Measurements from ENCODE around the gene CASZ1.

Gene CASZ1

DNA sequence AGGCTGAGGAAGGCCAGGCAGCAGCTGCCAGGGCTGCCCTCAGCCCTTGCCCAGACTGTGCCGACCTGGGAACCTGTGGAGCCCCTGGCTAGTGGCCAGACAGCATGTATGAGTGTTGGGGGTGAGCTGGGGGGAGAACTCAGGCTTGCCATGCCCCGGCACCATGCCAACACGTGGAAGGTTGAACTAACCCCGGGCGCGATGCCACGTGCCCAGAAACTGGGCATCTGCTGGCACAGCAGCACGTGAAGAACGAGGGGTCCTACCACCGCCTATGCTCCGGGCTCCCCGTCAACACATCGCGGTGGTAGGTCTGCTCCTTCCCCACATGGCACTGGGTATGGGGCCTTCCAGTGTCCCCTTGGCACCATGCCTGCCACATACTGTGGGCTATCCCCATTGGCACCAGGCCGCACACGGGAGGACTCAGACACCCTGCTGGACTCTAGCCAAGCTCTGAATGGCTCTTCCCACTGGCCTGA, 68.7 kb downstream of the CASZ1 start:
- H3K4me1 ChIP-seq (ENCODE audit: control insufficient read depth, low read depth, low read length): peaks cover 5% of the 10 kb centered on the region
- H3K36me3 ChIP-seq (ENCODE audit: control insufficient read depth, low read depth, low read length): no peaks in the 10 kb centered on the region
- no peak overlapping the region for H3K9ac ChIP-seq (ENCODE audit: low read length)
- no peak overlapping the region for H3K27ac ChIP-seq (ENCODE audit: low read length)
- no peaks in the 10 kb centered on the region for H3K9me3 ChIP-seq (ENCODE audit: control insufficient read depth, low read depth, low read length)
- H3K4me3 ChIP-seq (ENCODE audit: low read length): no peak overlapping the region
- no peaks in the 10 kb centered on the region for H3K27me3 ChIP-seq (ENCODE audit: control insufficient read depth, insufficient read depth, low read length)

DNA sequence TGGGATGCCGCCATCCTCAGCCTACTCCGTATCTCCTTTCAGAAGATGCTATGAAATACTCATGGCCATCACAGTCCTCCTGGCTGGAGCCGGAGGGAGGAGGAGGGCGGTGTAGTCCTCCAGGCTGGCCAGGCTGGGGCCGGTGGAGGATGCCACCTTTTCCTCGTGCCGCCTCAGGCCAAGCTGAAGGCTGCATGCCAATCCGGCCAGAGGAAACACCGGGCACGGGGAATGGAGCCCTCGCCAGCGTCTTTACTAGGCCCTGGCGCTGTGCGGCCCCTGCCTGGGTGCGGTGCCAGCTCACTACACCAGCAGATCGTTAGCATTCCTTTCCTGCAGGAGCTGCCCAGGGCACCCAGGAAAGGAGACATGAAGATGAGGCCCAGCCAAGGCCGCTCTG, 70.1 kb downstream of the CASZ1 start:
- Histone ChIP-seq H3K9me3 (ENCODE audit: control insufficient read depth, low read depth, low read length) (no peaks in the 10 kb centered on the region), H3K4me3 (ENCODE audit: low read length) (no peak overlapping the region), H3K9ac (ENCODE audit: low read length) (no peak overlapping the region), H3K4me1 (ENCODE audit: control insufficient read depth, low read depth, low read length) (peaks cover 7% of the 10 kb centered on the region), H3K27me3 (ENCODE audit: control insufficient read depth, insufficient read depth, low read length) (no peaks in the 10 kb centered on the region), H3K27ac (ENCODE audit: low read length) (no peak overlapping the region), H3K36me3 (ENCODE audit: control insufficient read depth, low read depth, low read length) (no peaks in the 10 kb centered on the region)

DNA sequence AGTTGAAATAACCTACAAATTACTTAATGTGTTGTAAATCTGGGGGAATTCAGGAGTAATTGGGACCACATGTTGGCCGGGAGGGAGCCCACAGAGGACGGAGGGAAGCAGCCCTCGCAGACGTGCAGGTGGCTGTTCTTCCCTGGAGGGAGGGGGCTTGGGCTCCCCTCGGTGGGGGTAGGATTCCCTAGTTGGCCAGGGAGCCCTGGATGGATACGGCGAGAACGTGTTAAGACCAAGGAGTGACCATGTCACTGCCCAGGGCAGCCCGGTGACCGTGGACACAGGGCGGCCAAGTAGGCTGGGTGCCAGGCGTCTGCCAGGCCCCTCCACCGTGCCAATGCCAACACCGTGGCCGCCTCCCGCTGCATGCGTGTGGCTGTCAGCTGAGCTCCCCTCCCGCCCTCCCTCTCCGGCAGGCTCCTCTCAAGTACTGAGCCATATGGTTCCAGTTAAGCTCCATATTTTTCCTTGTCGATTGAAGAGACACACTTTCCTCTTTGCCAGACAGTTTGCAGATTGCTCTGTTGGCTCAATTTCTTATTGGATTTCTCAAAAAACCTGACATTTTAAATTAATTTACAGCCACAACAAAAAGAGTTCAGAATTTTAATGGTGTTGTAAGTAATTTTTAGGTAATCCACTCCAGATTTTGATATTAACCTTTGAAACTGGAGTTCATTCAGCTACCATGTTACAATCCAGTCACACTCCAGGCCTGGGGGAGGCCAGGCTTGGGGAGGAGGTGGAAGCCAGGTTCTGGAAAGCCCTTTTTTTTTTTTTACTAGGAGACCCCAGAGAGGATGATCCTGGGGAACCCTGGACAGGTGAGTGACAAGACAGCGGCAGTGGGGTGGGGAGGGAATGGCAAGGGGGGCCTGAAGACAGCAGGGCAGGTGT, 71.2 kb downstream of the CASZ1 start:
- H3K27ac ChIP-seq (ENCODE audit: low read length): no peak overlapping the region
- H3K4me3 ChIP-seq (ENCODE audit: low read length): no peak overlapping the region
- H3K36me3 ChIP-seq (ENCODE audit: control insufficient read depth, low read depth, low read length): no peaks in the 10 kb centered on the region
- H3K4me1 ChIP-seq (ENCODE audit: control insufficient read depth, low read depth, low read length): peaks cover 12% of the 10 kb centered on the region
- no peaks in the 10 kb centered on the region for H3K9me3 ChIP-seq (ENCODE audit: control insufficient read depth, low read depth, low read length)
- H3K9ac ChIP-seq (ENCODE audit: low read length): no peak overlapping the region
- no peaks in the 10 kb centered on the region for H3K27me3 ChIP-seq (ENCODE audit: control insufficient read depth, insufficient read depth, low read length)

DNA sequence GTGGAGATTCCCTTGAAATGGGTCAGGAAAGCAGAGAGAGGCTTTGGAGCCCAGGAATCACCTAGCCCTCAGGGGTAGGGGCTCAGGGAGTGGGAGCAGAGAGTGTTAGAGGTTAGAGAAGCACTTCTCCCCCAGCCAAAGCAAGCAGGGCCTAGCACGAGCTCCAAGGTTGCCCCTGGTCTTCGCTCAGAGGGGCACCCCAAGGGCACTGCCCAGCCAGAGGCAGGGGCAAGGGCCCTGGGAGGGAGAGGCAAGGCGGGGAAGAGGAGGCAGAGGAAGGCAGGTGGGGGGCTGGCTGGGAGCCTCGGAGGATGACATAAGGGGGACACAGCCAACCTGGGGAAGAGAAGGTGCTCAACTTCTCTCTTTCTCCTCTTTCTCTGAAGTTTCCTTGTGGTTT, 71.9 kb downstream of the CASZ1 start:
- no peaks in the 10 kb centered on the region for H3K9me3 ChIP-seq (ENCODE audit: control insufficient read depth, low read depth, low read length)
- H3K4me3 ChIP-seq (ENCODE audit: low read length): no peak overlapping the region
- H3K9ac ChIP-seq (ENCODE audit: low read length): no peak overlapping the region
- no peaks in the 10 kb centered on the region for H3K36me3 ChIP-seq (ENCODE audit: control insufficient read depth, low read depth, low read length)
- H3K27me3 ChIP-seq (ENCODE audit: control insufficient read depth, insufficient read depth, low read length): no peaks in the 10 kb centered on the region
- no peak overlapping the region for H3K27ac ChIP-seq (ENCODE audit: low read length)
- peaks cover 12% of the 10 kb centered on the region for H3K4me1 ChIP-seq (ENCODE audit: control insufficient read depth, low read depth, low read length)

DNA sequence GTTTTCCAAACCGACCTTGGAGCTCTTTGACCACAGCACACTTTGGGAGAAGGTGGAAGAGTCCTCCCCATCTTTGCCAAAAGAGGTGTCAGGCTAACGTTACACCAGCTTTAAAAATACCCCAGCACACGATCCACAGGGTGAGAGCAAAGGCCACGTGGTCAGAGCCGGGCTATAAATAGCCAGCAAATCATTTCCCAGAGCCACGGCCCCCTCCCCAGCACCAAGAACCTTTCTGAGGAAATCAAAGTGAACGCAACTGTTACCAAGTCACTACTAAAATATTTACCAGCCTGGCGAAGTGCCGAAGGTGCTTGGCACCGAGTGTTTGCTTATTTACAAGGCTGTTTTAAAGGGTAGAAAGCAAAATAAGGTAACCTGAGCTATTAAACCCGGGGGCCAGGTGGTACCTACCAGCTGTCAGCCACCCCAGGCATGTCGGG, 72.4 kb downstream of the CASZ1 start:
- Histone ChIP-seq H3K27ac (ENCODE audit: low read length) (no peak overlapping the region), H3K4me3 (ENCODE audit: low read length) (no peak overlapping the region), H3K9me3 (ENCODE audit: control insufficient read depth, low read depth, low read length) (no peaks in the 10 kb centered on the region), H3K27me3 (ENCODE audit: control insufficient read depth, insufficient read depth, low read length) (no peaks in the 10 kb centered on the region), H3K9ac (ENCODE audit: low read length) (no peak overlapping the region), H3K36me3 (ENCODE audit: control insufficient read depth, low read depth, low read length) (no peaks in the 10 kb centered on the region), H3K4me1 (ENCODE audit: control insufficient read depth, low read depth, low read length) (peaks cover 8% of the 10 kb centered on the region)

DNA sequence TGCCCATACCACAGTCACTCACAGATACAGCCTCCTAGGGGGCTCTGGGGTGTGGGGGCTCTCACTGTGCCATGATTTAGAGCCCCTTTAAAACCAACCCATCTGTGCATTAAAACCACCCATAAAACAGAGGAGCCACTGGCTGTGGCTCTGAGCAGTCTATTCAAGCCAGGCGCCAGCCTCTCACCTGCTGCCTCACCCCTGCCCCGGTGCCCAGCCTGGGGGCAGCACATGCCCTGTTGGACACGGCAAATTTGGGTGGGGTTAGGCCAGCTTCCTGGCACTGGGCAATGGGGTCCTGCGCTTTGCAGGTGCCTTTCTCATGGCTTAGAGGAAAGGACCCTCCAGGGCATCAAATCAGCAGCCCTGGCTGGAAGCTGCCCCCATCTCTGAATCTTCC, 73.1 kb downstream of the CASZ1 start:
- Histone ChIP-seq H3K4me3 (ENCODE audit: low read length) (no peak overlapping the region), H3K27me3 (ENCODE audit: control insufficient read depth, insufficient read depth, low read length) (no peaks in the 10 kb centered on the region), H3K27ac (ENCODE audit: low read length) (no peak overlapping the region), H3K4me1 (ENCODE audit: control insufficient read depth, low read depth, low read length) (peaks cover 7% of the 10 kb centered on the region), H3K9ac (ENCODE audit: low read length) (no peak overlapping the region), H3K36me3 (ENCODE audit: control insufficient read depth, low read depth, low read length) (no peaks in the 10 kb centered on the region), H3K9me3 (ENCODE audit: control insufficient read depth, low read depth, low read length) (no peaks in the 10 kb centered on the region)

DNA sequence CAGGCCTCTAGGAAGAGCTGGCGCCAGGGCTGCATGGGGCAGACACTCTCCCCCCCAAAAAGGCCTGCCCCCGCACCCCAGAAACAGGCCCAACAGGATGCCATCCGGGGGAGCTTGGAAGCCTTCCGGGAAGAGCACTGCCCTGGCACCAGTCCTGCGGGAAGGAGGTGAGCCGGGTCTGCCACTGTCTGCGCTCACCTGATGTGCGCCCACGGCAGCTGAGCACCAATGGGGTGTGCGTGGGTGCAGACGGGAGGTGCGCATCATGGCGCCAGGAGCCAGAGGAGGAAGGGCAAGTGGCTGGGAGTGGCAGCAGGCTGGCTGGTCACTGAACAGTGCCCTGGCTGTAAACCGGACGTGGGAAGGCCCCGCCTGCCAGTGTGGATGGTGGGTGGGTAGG, 73.6 kb downstream of the CASZ1 start:
- H3K4me1 ChIP-seq (ENCODE audit: control insufficient read depth, low read depth, low read length): peaks cover 7% of the 10 kb centered on the region
- H3K4me3 ChIP-seq (ENCODE audit: low read length): no peak overlapping the region
- H3K27me3 ChIP-seq (ENCODE audit: control insufficient read depth, insufficient read depth, low read length): no peaks in the 10 kb centered on the region
- no peak overlapping the region for H3K9ac ChIP-seq (ENCODE audit: low read length)
- no peaks in the 10 kb centered on the region for H3K9me3 ChIP-seq (ENCODE audit: control insufficient read depth, low read depth, low read length)
- no peaks in the 10 kb centered on the region for H3K36me3 ChIP-seq (ENCODE audit: control insufficient read depth, low read depth, low read length)
- no peak overlapping the region for H3K27ac ChIP-seq (ENCODE audit: low read length)

DNA sequence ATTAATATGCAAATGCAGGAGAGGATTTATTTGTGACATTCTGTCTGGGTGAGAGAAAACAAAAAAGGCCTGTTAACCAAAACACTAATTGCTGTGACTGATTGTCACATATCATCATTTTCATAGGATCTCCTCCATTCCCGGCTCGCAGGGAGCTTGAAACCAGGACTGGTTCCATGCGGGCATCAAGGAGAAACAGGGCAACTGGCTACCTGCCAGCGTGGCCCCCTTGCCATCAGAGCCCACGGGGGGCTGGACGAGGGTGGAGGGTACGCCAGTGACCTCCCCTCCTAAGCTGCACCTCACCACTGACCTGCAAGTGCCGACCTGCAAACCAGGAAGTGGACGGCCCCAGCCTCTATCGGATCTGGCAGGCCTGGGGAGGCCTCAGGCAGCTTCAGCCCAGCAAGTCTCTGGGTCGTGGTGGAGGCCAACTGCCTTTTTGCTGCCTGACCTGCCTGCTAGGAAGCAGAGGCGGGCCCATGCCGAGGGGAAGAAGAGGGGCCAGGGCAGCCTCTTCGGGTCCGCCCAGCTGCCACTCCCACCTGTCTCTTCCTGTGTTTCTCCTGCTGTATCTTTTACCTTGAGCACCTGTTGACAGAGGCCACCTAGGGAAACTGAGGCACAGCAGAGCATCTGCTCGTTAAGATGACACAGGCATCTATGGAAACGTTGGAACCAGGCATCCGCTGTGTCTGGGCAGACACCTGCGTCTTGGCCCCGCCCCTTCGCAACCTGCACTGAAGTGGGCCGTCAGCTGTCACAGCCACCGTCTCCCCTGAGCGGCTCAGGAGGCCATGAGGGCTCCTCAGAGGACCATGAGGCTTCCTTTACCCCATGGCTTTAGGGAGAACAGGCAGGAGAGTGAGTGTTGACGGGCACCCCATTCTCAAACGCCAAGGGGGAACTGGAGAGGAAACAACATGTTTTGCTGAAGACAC, 74.8 kb downstream of the CASZ1 start:
- peaks cover 10% of the 10 kb centered on the region for H3K4me1 ChIP-seq (ENCODE audit: control insufficient read depth, low read depth, low read length)
- no peak overlapping the region for H3K4me3 ChIP-seq (ENCODE audit: low read length)

DNA sequence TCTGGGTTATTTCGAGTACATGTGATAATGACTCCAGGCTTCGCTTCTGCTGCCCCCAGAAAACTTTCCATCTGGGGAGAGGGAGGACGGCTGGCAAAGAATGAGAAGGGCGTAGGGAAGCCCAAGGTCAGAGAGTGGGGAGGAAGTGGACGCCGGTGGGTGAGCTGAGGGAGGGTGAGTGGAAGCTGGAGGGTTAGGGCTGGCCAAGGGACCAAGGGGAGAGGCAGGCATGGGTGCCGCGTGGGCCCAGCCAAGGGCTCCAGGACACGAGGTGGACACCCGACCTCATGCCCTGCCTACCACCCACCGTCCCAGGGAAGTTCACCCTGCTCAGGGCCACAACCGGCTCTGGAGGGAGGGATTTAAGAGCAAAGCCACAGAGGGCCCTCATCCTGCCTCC, 75.8 kb downstream of the CASZ1 start:
- H3K9ac ChIP-seq (ENCODE audit: low read length): no peak overlapping the region
- no peaks in the 10 kb centered on the region for H3K36me3 ChIP-seq (ENCODE audit: control insufficient read depth, low read depth, low read length)
- no peak overlapping the region for H3K27ac ChIP-seq (ENCODE audit: low read length)
- H3K4me3 ChIP-seq (ENCODE audit: low read length): no peak overlapping the region
- H3K27me3 ChIP-seq (ENCODE audit: control insufficient read depth, insufficient read depth, low read length): no peaks in the 10 kb centered on the region
- H3K9me3 ChIP-seq (ENCODE audit: control insufficient read depth, low read depth, low read length): no peaks in the 10 kb centered on the region
- peaks cover 10% of the 10 kb centered on the region for H3K4me1 ChIP-seq (ENCODE audit: control insufficient read depth, low read depth, low read length)

More for the DNA sequence above, 74.8 kb downstream of the CASZ1 start:
- Histone ChIP-seq H3K27me3 (ENCODE audit: control insufficient read depth, insufficient read depth, low read length) (no peaks in the 10 kb centered on the region), H3K9ac (ENCODE audit: low read length) (no peak overlapping the region), H3K9me3 (ENCODE audit: control insufficient read depth, low read depth, low read length) (no peaks in the 10 kb centered on the region), H3K36me3 (ENCODE audit: control insufficient read depth, low read depth, low read length) (no peaks in the 10 kb centered on the region), H3K27ac (ENCODE audit: low read length) (no peak overlapping the region)

DNA sequence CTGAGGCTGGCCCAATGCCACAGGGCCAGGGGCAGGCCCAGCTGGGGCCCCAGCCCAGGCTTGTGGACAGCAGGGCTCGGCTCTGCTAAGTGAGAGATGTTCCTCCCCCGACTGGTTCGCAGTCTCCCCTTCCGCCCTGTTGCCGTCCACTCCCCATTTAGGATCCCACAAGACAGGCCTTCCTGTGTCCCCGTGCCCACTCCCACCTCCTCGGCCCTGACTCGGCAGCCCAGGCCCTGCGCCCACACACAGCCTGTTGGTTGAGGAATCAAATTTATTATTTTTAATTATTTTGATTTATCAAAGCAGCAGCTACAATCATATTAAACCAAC, 78.4 kb downstream of the CASZ1 start:
- no peaks in the 10 kb centered on the region for H3K9me3 ChIP-seq (ENCODE audit: control insufficient read depth, low read depth, low read length)
- peaks cover 20% of the 10 kb centered on the region for H3K4me1 ChIP-seq (ENCODE audit: control insufficient read depth, low read depth, low read length)
- no peak overlapping the region for H3K9ac ChIP-seq (ENCODE audit: low read length)
- H3K27me3 ChIP-seq (ENCODE audit: control insufficient read depth, insufficient read depth, low read length): no peaks in the 10 kb centered on the region
- H3K36me3 ChIP-seq (ENCODE audit: control insufficient read depth, low read depth, low read length): no peaks in the 10 kb centered on the region
- no peak overlapping the region for H3K27ac ChIP-seq (ENCODE audit: low read length)
- no peak overlapping the region for H3K4me3 ChIP-seq (ENCODE audit: low read length)

DNA sequence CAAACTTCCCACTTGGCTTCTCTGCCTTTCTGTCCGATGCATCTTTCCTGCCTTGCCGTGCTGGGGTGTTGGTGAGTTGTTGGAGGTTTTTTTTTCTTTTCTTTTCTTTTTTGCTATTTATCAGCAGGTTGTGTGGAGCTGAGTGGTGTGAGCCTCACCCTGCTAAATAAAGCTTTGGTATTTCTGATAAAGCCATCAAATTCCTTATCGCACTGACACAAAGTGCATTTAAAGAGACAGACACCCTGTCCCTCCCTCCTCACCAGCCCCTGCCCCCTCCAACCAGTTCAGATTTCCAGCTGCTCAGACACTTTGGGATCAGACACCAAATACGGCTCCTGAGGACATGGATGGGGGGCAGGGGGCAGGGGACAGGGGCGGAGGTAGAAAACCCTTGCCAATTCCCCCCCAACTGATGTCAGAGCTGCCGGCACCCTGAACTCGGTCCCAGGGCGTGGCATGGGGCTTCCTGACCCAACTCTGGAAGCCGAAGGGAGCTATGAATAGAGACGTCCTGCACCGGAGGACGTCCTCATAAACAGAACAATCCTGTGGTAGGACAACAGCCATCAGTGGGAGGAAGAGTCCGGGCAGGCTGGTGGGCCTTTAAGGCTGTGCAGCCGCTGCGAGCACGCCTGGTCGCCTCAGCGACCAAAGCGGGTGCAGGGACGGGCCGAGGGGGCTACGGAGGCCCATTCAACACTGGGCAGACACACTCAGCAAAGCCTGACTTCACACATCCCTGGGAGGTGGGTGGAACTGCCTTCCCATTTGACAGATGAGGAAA, 79.0 kb downstream of the CASZ1 start:
- H3K4me1 ChIP-seq (ENCODE audit: control insufficient read depth, low read depth, low read length): peaks cover 23% of the 10 kb centered on the region
- H3K9ac ChIP-seq (ENCODE audit: low read length): no peak overlapping the region
- H3K27me3 ChIP-seq (ENCODE audit: control insufficient read depth, insufficient read depth, low read length): no peaks in the 10 kb centered on the region

More for the DNA sequence above, 79.0 kb downstream of the CASZ1 start:
- Histone ChIP-seq H3K27ac (ENCODE audit: low read length) (no peak overlapping the region), H3K4me3 (ENCODE audit: low read length) (no peak overlapping the region), H3K9me3 (ENCODE audit: control insufficient read depth, low read depth, low read length) (no peaks in the 10 kb centered on the region), H3K36me3 (ENCODE audit: control insufficient read depth, low read depth, low read length) (no peaks in the 10 kb centered on the region)

Measured in iPS-18a (cell line).